ENCODE results near the gene NCK1. TPM values are rescaled to one million over a fixed set of nuclear protein-coding genes. Genes with fewer than 3 reads are reported as not detected.

NCK1 gene
- total and polyA plus RNA-seq, 2 experiments from 2014 or later: 25.1 to 47.7 TPM

- no peaks in the 10 kb centered on the region for H3K27me3 ChIP-seq
- no peaks in the 10 kb centered on the region for H3K9me2 ChIP-seq (replicated peaks; ENCODE audit: insufficient read depth)
- no peaks in the 10 kb centered on the region for H3K36me3 ChIP-seq (replicated peaks; ENCODE audit: insufficient read depth, low read depth)
- H4K20me1 ChIP-seq (ENCODE audit: insufficient read depth, poor library complexity, severe bottlenecking): no peaks in the 10 kb centered on the region
- H3K4me2 ChIP-seq: no peak overlapping the region
- DNase-seq (ENCODE audit: low spot score): peak; percentile 25
- no peak overlapping the region for H2AFZ ChIP-seq
- TF ChIP-seq EZH2 (IDR thresholded peaks at IDR 0.05; ENCODE audit: borderline replicate concordance): no peak
- TF ChIP-seq CTCF (IDR thresholded peaks at IDR 0.05; ENCODE audit: poor library complexity): no peak
- no peak for TF ChIP-seq EZH2phosphoT487 (IDR thresholded peaks at IDR 0.05; ENCODE audit: low read depth, severe bottlenecking, unreplicated experiment)
- H3K79me2 ChIP-seq: no peaks in the 10 kb centered on the region
- H3K4me1 ChIP-seq (ENCODE audit: insufficient read depth): peaks cover 4% of the 10 kb centered on the region
- 84% methylated on average over 4 of the region's 4 CpGs for WGBS (ENCODE audit: low lambda C conversion rate, missing lambda C conversion rate)
- H3K9me3 ChIP-seq (ENCODE audit: low read depth): no peaks in the 10 kb centered on the region
- H3K27ac ChIP-seq: no peak overlapping the region
- no peak overlapping the region for H3K4me3 ChIP-seq
Observed at GRCh38 chr3:136989781-136990524, 127.9 kb downstream of the NCK1 start.

GRCh38 chr3:136990826-136991225, 128.8 kb downstream of the NCK1 start:
- TF ChIP-seq EZH2 (IDR thresholded peaks at IDR 0.05; ENCODE audit: borderline replicate concordance) (no peak), EZH2phosphoT487 (IDR thresholded peaks at IDR 0.05; ENCODE audit: low read depth, severe bottlenecking, unreplicated experiment) (no peak), CTCF (IDR thresholded peaks at IDR 0.05; ENCODE audit: poor library complexity) (no peak)
- Histone ChIP-seq H3K4me3 (no peak overlapping the region), H3K79me2 (no peaks in the 10 kb centered on the region), H4K20me1 (ENCODE audit: insufficient read depth, poor library complexity, severe bottlenecking) (no peaks in the 10 kb centered on the region), H3K9me3 (ENCODE audit: low read depth) (no peaks in the 10 kb centered on the region), H2AFZ (no peak overlapping the region), H3K27ac (no peak overlapping the region), H3K27me3 (no peaks in the 10 kb centered on the region), H3K4me1 (ENCODE audit: insufficient read depth) (no peaks in the 10 kb centered on the region), H3K9me2 (replicated peaks; ENCODE audit: insufficient read depth) (no peaks in the 10 kb centered on the region), H3K4me2 (no peak overlapping the region), H3K36me3 (replicated peaks; ENCODE audit: insufficient read depth, low read depth) (no peaks in the 10 kb centered on the region)
- no peak for DNase-seq (ENCODE audit: low spot score)
- WGBS (ENCODE audit: low lambda C conversion rate, missing lambda C conversion rate): 93% methylated on average over 4 of the region's 4 CpGs

- Histone ChIP-seq H3K27me3 (no peaks in the 10 kb centered on the region), H3K36me3 (replicated peaks; ENCODE audit: insufficient read depth, low read depth) (no peaks in the 10 kb centered on the region), H2AFZ (no peak overlapping the region), H3K9me2 (replicated peaks; ENCODE audit: insufficient read depth) (no peaks in the 10 kb centered on the region), H3K4me1 (ENCODE audit: insufficient read depth) (no peaks in the 10 kb centered on the region), H3K27ac (no peak overlapping the region), H3K79me2 (no peaks in the 10 kb centered on the region), H3K4me3 (no peak overlapping the region), H3K9me3 (ENCODE audit: low read depth) (no peaks in the 10 kb centered on the region), H3K4me2 (no peak overlapping the region), H4K20me1 (ENCODE audit: insufficient read depth, poor library complexity, severe bottlenecking) (no peaks in the 10 kb centered on the region)
- TF ChIP-seq EZH2phosphoT487 (IDR thresholded peaks at IDR 0.05; ENCODE audit: low read depth, severe bottlenecking, unreplicated experiment) (no peak), CTCF (IDR thresholded peaks at IDR 0.05; ENCODE audit: poor library complexity) (no peak)
- 91% methylated on average over 2 of the region's 2 CpGs for WGBS (ENCODE audit: low lambda C conversion rate, missing lambda C conversion rate)
- no peak for DNase-seq (ENCODE audit: low spot score)
Observed at GRCh38 chr3:136992115-136992514, 130.1 kb downstream of the NCK1 start.

All from hepatocyte (in vitro differentiated cells).